Measurements from ENCODE around the gene TMEM202. TPM values are rescaled to one million over a fixed set of nuclear protein-coding genes. Genes with fewer than 3 reads are reported as not detected.
"Not testable (repeated sequence)": the region's sequence is repeated elsewhere in the genome, so short reads cannot be mapped to it uniquely, and the experiment has no call there.

The TMEM202 gene
- total RNA-seq, 6 donors from 2014 or later, result not detected

GRCh38 chr15:72415304-72415703 is 17.2 kb downstream of the TMEM202 start:
- 71 to 76% methylated on average over 2 of the region's 2 CpGs for WGBS, 2 donors
- Histone ChIP-seq H3K4me3 (no peak overlapping the region), H3K9me3 (no peaks in the 10 kb centered on the region), H3K4me1 (no peaks in the 10 kb centered on the region), H3K27ac (no peak overlapping the region), H3K27me3 (no peaks in the 10 kb centered on the region), H3K36me3 (no peaks in the 10 kb centered on the region)
- no peak for DNase-seq
- TF ChIP-seq EP300 (IDR thresholded peaks at IDR 0.05) (no peak), POLR2A (IDR thresholded peaks at IDR 0.05) (no peak), POLR2AphosphoS5 (IDR thresholded peaks at IDR 0.05) (no peak)
- TF ChIP-seq, protein P1, sequence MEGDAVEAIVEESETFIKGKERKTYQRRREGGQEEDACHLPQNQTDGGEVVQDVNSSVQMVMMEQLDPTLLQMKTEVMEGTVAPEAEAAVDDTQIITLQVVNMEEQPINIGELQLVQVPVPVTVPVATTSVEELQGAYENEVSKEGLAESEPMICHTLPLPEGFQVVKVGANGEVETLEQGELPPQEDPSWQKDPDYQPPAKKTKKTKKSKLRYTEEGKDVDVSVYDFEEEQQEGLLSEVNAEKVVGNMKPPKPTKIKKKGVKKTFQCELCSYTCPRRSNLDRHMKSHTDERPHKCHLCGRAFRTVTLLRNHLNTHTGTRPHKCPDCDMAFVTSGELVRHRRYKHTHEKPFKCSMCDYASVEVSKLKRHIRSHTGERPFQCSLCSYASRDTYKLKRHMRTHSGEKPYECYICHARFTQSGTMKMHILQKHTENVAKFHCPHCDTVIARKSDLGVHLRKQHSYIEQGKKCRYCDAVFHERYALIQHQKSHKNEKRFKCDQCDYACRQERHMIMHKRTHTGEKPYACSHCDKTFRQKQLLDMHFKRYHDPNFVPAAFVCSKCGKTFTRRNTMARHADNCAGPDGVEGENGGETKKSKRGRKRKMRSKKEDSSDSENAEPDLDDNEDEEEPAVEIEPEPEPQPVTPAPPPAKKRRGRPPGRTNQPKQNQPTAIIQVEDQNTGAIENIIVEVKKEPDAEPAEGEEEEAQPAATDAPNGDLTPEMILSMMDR (IDR thresholded peaks at IDR 0.05), result no peak
- ATAC-seq (ENCODE audit: low FRiP score in 2 of 2), result no peak

GRCh38 chr15:72419768-72420167 is 21.7 kb downstream of the TMEM202 start:
- 88 to 90% methylated on average over 3 of the region's 3 CpGs for WGBS, 2 donors
- not testable (repeated sequence) for H3K4me1 ChIP-seq; H3K27ac ChIP-seq; ATAC-seq (ENCODE audit: low FRiP score in 2 of 2); H3K36me3 ChIP-seq; H3K4me3 ChIP-seq; H3K9me3 ChIP-seq; H3K27me3 ChIP-seq; DNase-seq

- H3K27ac ChIP-seq, result no peak overlapping the region
- H3K4me3 ChIP-seq, result no peak overlapping the region
- H3K9me3 ChIP-seq, result peaks cover 0 to 5% (median 0%) of the 10 kb centered on the region in 4 donors
- no peaks in the 10 kb centered on the region for H3K27me3 ChIP-seq
- H3K36me3 ChIP-seq, result no peaks in the 10 kb centered on the region
- no peak for TF ChIP-seq POLR2A (IDR thresholded peaks at IDR 0.05)
- TF ChIP-seq, protein P1 (IDR thresholded peaks at IDR 0.05), result no peak
- no peak for TF ChIP-seq POLR2AphosphoS5 (IDR thresholded peaks at IDR 0.05)
- no peak for TF ChIP-seq EP300 (IDR thresholded peaks at IDR 0.05)
- no peak for ATAC-seq (ENCODE audit: low FRiP score in 2 of 2)
- H3K4me1 ChIP-seq, result no peaks in the 10 kb centered on the region
- DNase-seq, result no peak
- whole genome bisulfite sequencing, 2 donors, result 57 to 61% methylated on average over 2 of the region's 2 CpGs
Observed at GRCh38 chr15:72420576-72420975, 22.5 kb downstream of the TMEM202 start.

DNA sequence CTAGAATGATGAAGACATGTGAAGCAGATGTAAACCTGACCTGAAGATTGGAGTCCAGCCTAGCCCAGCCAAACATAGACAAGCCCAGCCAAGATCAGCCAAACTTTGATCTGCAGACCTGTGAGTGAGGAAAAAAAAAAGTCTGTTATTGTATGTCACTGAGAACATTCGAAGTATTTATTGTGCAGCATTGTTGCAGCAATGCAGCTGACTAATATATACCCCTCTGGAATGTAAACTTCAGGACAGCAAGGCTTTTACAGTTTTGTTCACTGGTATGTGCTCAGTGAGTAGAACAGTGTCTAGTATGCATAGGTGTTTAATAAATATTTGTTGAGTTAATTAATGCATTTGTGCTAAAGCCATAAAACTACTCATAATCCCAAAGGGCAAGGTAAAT is 23.4 kb downstream of the TMEM202 start:
- Histone ChIP-seq H3K4me3 (no peak overlapping the region), H3K4me1 (no peaks in the 10 kb centered on the region), H3K9me3 (peaks cover 0 to 5% (median 0%) of the 10 kb centered on the region in 4 donors), H3K27me3 (no peaks in the 10 kb centered on the region), H3K27ac (no peak overlapping the region), H3K36me3 (no peaks in the 10 kb centered on the region)
- no peak for ATAC-seq (ENCODE audit: low FRiP score in 2 of 2)
- no peak for DNase-seq
- TF ChIP-seq POLR2A (IDR thresholded peaks at IDR 0.05) (no peak), EP300 (IDR thresholded peaks at IDR 0.05) (no peak), POLR2AphosphoS5 (IDR thresholded peaks at IDR 0.05) (no peak)
- TF ChIP-seq, protein P1 (IDR thresholded peaks at IDR 0.05), result no peak
- 60 to 76% methylated on average over 1 of the region's 1 CpG for WGBS, 2 donors

GRCh38 chr15:72423256-72423655 is 25.2 kb downstream of the TMEM202 start:
- H3K4me3 ChIP-seq, result no peak overlapping the region
- H3K4me1 ChIP-seq, result no peaks in the 10 kb centered on the region
- 65 to 87% methylated on average over 2 of the region's 2 CpGs for WGBS, 2 donors
- ATAC-seq (ENCODE audit: low FRiP score in 2 of 2), result no peak
- peaks cover 0 to 5% (median 0%) of the 10 kb centered on the region in 4 donors for H3K9me3 ChIP-seq
- no peak for DNase-seq
- no peaks in the 10 kb centered on the region for H3K27me3 ChIP-seq
- TF ChIP-seq POLR2A (IDR thresholded peaks at IDR 0.05) (no peak), EP300 (IDR thresholded peaks at IDR 0.05) (no peak), POLR2AphosphoS5 (IDR thresholded peaks at IDR 0.05) (no peak)
- TF ChIP-seq, protein P1 (IDR thresholded peaks at IDR 0.05), result no peak
- no peak overlapping the region for H3K27ac ChIP-seq
- H3K36me3 ChIP-seq, result no peaks in the 10 kb centered on the region

Data from upper lobe of left lung (tissue), 6 donors.